Keratinocyte (primary cell): ENCODE data around the gene ADGRD1. TPM values are rescaled to one million over a fixed set of nuclear protein-coding genes. Genes with fewer than 3 reads are reported as not detected.

Experiments
- DNase-seq: peaks from one replicate; pipeline ENCODE4 v3.0.0-alpha.2; 2011; ENCODE audit warnings: low read depth, missing footprints, low spot score
- FAIRE-seq: peaks from 2 replicates; lab custom pipeline; 2011; peaks lifted over from hg19 to GRCh38; lab: Jason Lieb, UNC
- H2AFZ ChIP-seq: 2 replicates; pipeline ENCODE4 v1.6.0; 2012; ENCODE audit warnings: low read length, control low read depth, inconsistent platforms; ENCODE audit not compliant: control insufficient read depth
- H3K27ac ChIP-seq: 2 replicates; pipeline ENCODE4 v1.5.1; 2011; ENCODE audit warnings: low read length; ENCODE audit not compliant: control insufficient read depth, insufficient read depth
- H3K27me3 ChIP-seq: 3 replicates; pipeline ENCODE4 v1.6.0; 2011; ENCODE audit warnings: low read length; ENCODE audit not compliant: control insufficient read depth, insufficient read depth; ENCODE audit errors: extremely low read depth
- H3K36me3 ChIP-seq, 2 experiments: 2 replicates in 1 of 2; 3 replicates in 1 of 2; pipeline ENCODE4 v1.5.1; 2011; ENCODE audit warnings: low read length in 2 of 2, mild to moderate bottlenecking in 1 of 2; ENCODE audit not compliant: control insufficient read depth in 2 of 2, insufficient read depth in 2 of 2; ENCODE audit errors: extremely low read depth in 1 of 2
- H3K4me1 ChIP-seq: 3 replicates; pipeline ENCODE4 v1.5.1; 2011; ENCODE audit warnings: low read length; ENCODE audit not compliant: control insufficient read depth, insufficient read depth; ENCODE audit errors: extremely low read depth
- H3K4me2 ChIP-seq: 3 replicates; pipeline ENCODE4 v1.6.0; 2011; ENCODE audit warnings: low read depth, low read length; ENCODE audit not compliant: control insufficient read depth, insufficient read depth; ENCODE audit errors: extremely low read depth
- H3K4me3 ChIP-seq, 3 experiments: fragments of 200-600 bp in 1 of 3; sonication (generic) in 1 of 3; 2 replicates in 2 of 3; 3 replicates in 1 of 3; pipeline ENCODE4 v1.5.1; 2011 to 2016; ENCODE audit warnings: low read length in 3 of 3, mild to moderate bottlenecking in 3 of 3, control low read depth in 2 of 3, inconsistent platforms in 1 of 3, low read depth in 1 of 3, mixed read lengths in 1 of 3, mixed run types in 1 of 3, moderate library complexity in 1 of 3; ENCODE audit not compliant: control insufficient read depth in 2 of 3, insufficient read depth in 2 of 3; ENCODE audit errors: extremely low read depth in 1 of 3
- H3K79me2 ChIP-seq: 2 replicates; pipeline ENCODE4 v1.6.0; 2012; ENCODE audit warnings: low read length; ENCODE audit not compliant: control insufficient read depth, insufficient read depth
- H3K9ac ChIP-seq: 3 replicates; pipeline ENCODE4 v1.6.0; 2011; ENCODE audit warnings: low read length; ENCODE audit not compliant: control insufficient read depth, insufficient read depth; ENCODE audit errors: extremely low read depth
- H3K9me1 ChIP-seq: 3 replicates; pipeline ENCODE4 v1.6.0; 2011; ENCODE audit warnings: low read length; ENCODE audit not compliant: control insufficient read depth, insufficient read depth; ENCODE audit errors: extremely low read depth
- H3K9me3 ChIP-seq: 2 replicates; pipeline ENCODE4 v1.5.1; 2012; ENCODE audit warnings: low read depth, low read length; ENCODE audit not compliant: control insufficient read depth
- H4K20me1 ChIP-seq: 3 replicates; pipeline ENCODE4 v1.6.0; 2011; ENCODE audit warnings: low read length; ENCODE audit not compliant: control insufficient read depth, insufficient read depth; ENCODE audit errors: extremely low read depth
- EZH2 ChIP-seq: IDR thresholded peaks from one replicate; pipeline ENCODE4 v1.6.1; 2012; ENCODE audit warnings: inconsistent platforms, mild to moderate bottlenecking, low read length, moderate library complexity
- dilution Hi-C: fragments of 300-500 bp; cut with MboI; formaldehyde crosslinking; loops from one replicate; pipeline ENCODE4 v1.7.0; 2020; ENCODE audit warnings: low sequenced_read_pairs; ENCODE audit not compliant: extremely low pct_ligation_motif_present
- polyA plus RNA-seq, 5 experiments: library from polyadenylated mRNA; depleted of rRNA in 3 of 5; stranded (reverse) in 3 of 5; stranded (forward) in 1 of 5; unstranded in 1 of 5; fragments of >200 nt; gene quantifications; 1 replicate in 1 of 5; 2 replicates in 3 of 5; 3 replicates in 1 of 5; pipeline versions ENCODE4 v1.2.1 to v1.2.3, GENCODE V29; 2011 to 2012; ENCODE audit warnings: missing spikeins in 2 of 5, low read depth in 1 of 5, low replicate concordance in 1 of 5
- TF ChIP-seq, protein P1 (sequence below), 3 experiments: IDR thresholded peaks in 1 of 3; conservative IDR thresholded peaks in 1 of 3; optimal IDR thresholded peaks in 1 of 3; 2 replicates in 2 of 3; 3 replicates in 1 of 3; pipeline versions ENCODE3 to v1.5.1; 2011; ENCODE audit warnings: low read length in 3 of 3, mild to moderate bottlenecking in 3 of 3, moderate library complexity in 2 of 3, control low read depth in 1 of 3, inconsistent platforms in 1 of 3; ENCODE audit not compliant: insufficient read depth in 2 of 3; ENCODE audit errors: extremely low read depth in 1 of 3

The ADGRD1 gene
- polyA plus RNA-seq, 1 donor (not counting 4 experiments of a cell fraction or from before 2014, with no cell fraction given), result not detected

DNA sequence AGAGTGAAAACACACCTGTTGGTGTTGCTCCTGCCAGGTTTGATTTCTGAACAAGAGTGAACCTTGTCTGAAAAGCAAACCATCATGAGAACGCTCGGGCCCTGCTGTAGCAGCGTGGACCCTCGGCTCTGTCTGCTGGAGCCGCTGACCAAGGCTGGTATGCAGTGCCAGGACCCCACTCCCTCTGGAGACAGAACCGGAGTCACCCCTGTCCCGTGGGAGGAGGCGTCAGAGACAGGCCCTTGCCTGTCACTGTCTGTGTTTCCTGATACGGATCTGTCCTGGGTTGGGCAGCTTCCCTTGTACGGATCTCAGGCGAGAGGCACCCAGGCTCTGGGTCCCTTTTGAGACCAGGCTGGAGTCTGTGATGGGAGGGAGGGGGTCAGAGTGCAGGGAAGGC lies 111.6 kb downstream of the ADGRD1 start:
- H3K27ac ChIP-seq, result no peak overlapping the region
- H3K4me3 ChIP-seq, result no peak overlapping the region
- H3K9ac ChIP-seq, result no peak overlapping the region
- no peaks in the 10 kb centered on the region for H3K79me2 ChIP-seq
- H3K4me1 ChIP-seq, result no peaks in the 10 kb centered on the region
- no peaks in the 10 kb centered on the region for H4K20me1 ChIP-seq
- H3K9me3 ChIP-seq, result no peaks in the 10 kb centered on the region
- dilution Hi-C loops, result no loop called here
- H3K27me3 ChIP-seq, result no peaks in the 10 kb centered on the region
- no peaks in the 10 kb centered on the region for H3K36me3 ChIP-seq
- H3K9me1 ChIP-seq, result no peaks in the 10 kb centered on the region
- no peak overlapping the region for H3K4me2 ChIP-seq
- no peak overlapping the region for H2AFZ ChIP-seq
- FAIRE-seq, result no peak
- DNase-seq, result no peak
- TF ChIP-seq EZH2, result no peak
- TF ChIP-seq, protein P1, sequence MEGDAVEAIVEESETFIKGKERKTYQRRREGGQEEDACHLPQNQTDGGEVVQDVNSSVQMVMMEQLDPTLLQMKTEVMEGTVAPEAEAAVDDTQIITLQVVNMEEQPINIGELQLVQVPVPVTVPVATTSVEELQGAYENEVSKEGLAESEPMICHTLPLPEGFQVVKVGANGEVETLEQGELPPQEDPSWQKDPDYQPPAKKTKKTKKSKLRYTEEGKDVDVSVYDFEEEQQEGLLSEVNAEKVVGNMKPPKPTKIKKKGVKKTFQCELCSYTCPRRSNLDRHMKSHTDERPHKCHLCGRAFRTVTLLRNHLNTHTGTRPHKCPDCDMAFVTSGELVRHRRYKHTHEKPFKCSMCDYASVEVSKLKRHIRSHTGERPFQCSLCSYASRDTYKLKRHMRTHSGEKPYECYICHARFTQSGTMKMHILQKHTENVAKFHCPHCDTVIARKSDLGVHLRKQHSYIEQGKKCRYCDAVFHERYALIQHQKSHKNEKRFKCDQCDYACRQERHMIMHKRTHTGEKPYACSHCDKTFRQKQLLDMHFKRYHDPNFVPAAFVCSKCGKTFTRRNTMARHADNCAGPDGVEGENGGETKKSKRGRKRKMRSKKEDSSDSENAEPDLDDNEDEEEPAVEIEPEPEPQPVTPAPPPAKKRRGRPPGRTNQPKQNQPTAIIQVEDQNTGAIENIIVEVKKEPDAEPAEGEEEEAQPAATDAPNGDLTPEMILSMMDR (optimal IDR thresholded peaks at IDR 0.05 in 1 of 3, IDR thresholded peaks at IDR 0.05 in 1 of 3, conservative IDR thresholded peaks at IDR 0.05 in 1 of 3; ENCODE audit: extremely low read depth in 1 of 3, insufficient read depth in 2 of 3, low read length in 3 of 3), result no peak

- Histone ChIP-seq H2AFZ (no peak overlapping the region), H3K4me2 (no peak overlapping the region), H4K20me1 (no peaks in the 10 kb centered on the region), H3K4me3 (no peak overlapping the region), H3K9ac (no peak overlapping the region), H3K27ac (no peak overlapping the region), H3K79me2 (no peaks in the 10 kb centered on the region), H3K9me1 (no peaks in the 10 kb centered on the region), H3K9me3 (no peaks in the 10 kb centered on the region), H3K27me3 (no peaks in the 10 kb centered on the region), H3K36me3 (no peaks in the 10 kb centered on the region), H3K4me1 (no peaks in the 10 kb centered on the region)
- FAIRE-seq (no peak), DNase-seq (no peak)
- dilution Hi-C loops, result no loop called here
- no peak for TF ChIP-seq EZH2
- TF ChIP-seq, protein P1 (optimal IDR thresholded peaks at IDR 0.05 in 1 of 3, IDR thresholded peaks at IDR 0.05 in 1 of 3, conservative IDR thresholded peaks at IDR 0.05 in 1 of 3; ENCODE audit: extremely low read depth in 1 of 3, insufficient read depth in 2 of 3, low read length in 3 of 3), result no peak
Observed at GRCh38 chr12:131065801-131066200, 112.1 kb downstream of the ADGRD1 start.
